ENCODE data around the gene CACNA1F.

CACNA1F gene

DNA sequence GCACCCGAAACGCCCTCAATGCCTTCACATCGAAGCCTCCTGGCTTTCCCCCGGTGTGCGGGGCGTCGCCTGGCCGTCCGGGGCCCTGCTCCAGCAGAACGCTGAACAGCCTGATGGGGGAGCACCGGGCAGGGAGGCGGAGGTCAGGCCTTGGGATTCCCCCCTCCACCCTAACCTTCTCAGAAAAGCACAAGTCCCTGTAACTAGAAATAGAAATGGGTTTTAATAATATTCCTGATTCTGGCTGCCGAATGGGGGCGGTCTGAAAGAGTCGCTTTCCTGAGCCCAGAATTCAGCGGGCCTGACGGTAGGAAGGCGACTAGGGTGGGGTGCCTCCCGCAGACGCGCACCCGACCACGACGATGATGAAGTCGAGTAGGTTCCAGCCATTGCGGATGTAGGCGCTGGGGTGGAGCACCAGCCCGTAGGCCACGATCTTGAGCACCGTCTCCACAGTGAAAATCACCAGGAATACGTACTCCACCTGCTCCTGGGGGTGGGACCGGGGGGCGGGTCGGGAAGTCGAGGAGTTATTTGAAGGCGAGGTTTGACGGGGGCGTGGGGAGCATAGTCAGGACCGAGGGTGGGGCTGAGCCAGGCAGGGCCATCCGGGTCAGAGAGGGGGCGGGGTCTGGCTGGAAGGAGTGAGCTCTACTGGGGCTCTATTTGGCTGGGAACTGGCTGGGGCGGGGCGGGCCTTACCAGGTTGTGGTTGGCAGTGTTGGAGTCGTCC lies 2.5 kb downstream of the CACNA1F start:
- peak; percentile 35 for DNase-seq (ENCODE audit: low read depth)

DNA sequence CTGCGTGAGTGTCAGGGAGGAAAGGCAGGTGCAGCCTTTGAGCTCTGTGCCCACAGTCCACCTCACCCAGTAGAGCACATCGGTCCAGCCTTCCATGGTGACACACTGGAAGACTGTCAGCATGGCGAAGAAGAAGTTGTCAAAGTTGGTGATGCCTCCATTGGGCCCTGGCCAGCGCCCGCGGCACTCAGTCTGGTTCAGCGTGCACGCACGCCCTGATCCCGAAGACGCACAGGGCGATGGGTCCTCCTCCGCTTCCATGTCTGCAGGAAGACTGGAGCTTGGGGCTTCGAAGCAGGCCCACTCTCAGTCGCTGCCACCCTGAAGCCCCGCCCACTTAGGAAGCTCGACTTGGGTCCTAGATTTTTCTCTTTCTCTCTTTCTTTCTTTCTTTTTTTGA lies 5.0 kb downstream of the CACNA1F start:
- no peak for DNase-seq (ENCODE audit: low read depth)

DNA sequence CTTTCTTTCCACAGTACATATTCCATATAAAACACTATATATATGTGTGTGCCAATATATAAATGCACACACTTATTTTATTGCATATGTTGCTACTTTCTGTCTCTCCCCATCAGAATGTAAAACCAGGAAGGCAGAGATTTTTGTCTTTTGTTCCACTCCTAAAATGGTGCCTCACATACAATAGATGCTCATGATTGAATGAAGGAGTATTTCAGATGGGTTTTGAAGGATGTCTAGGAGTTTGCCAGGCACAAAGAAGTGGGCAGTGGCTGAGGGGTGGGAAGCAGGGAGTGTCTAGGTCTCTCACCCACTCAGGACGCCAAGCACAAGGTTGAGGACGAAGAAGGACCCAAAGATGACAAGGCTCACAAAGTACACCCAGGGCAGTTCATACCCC lies 5.4 kb downstream of the CACNA1F start:
- DNase-seq (ENCODE audit: low read depth) = no peak

DNA sequence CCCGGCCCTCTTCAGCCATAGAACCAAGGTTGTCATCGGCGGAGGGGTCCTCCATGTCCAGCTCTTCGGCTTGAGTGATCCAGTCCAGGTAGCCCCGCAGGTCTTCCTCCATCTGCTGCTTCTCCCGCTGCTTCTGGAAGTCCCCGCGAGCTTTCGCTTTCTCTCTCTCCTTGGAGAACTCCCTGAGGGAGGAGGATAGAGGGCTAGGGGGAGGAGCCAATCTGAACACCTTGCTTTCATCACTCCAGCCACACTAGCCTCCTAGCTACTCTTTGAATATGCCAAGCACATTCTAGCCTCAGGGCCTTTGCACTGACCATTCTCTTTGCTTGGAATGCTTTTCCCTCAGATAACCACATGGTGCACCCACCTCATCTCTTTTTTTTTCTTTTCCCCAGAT lies 6.2 kb downstream of the CACNA1F start:
- DNase-seq (ENCODE audit: low read depth) = no peak

DNA sequence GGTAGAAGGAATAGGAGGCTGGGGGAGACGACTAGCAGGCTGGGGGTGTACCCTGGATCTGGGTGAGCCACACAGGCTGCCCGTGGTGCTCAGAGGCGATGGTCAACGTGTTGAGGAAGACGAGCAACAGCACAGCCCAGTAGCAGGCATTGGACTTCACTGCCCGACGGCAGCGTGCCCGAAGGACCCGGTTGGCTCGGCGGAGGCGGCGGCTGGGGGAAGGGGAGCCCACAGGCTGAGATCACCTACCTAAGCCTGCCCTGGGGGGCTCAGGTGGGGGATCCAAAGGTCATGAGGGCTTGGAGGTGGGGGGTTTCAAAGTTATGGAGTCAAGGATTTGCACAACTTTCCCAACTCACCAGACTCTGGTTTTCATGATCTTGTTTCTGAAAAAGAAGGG lies 7.3 kb downstream of the CACNA1F start:
- DNase-seq (ENCODE audit: low read depth) = no peak

DNA sequence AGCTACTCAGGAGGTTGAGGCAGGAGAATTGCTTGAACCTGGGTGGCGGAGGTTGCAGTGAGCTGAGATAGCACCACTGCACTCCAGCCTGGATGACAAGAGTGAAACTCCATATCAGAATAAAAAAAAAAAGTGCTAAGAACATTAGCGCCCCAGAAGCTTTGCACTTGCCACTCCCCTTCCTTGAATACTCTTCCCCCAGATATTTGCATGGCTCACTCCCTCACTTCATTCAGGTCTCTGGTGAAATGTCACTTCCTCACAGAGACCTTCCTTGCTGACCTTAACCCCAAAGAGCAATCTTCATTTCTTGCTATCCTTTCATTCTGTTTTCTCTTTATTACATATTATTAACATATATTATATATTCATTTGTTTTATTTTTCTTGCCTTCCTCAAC lies 11.3 kb downstream of the CACNA1F start:
- DNase-seq (ENCODE audit: low read depth) = no peak

DNA sequence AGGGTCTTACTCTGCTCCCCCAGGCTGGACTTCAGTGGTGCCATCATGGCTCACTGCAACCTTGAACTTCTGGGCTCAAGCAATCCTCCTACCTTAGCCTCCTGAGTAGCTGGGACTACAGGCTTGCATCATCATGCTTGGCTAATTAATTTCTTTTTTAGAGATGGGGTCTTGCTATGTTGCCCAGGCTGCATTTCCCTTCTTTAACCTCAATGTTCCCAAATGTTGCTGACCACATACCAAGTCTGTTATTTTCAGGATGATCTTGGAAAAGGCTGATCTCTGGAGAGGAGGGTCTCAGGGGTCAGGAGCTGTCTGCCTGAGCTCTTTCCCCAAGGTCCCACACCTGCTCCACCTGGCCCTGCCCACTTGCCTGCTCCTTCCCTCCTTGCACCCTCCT lies 13.0 kb downstream of the CACNA1F start:
- no peak for DNase-seq (ENCODE audit: low read depth)

DNA sequence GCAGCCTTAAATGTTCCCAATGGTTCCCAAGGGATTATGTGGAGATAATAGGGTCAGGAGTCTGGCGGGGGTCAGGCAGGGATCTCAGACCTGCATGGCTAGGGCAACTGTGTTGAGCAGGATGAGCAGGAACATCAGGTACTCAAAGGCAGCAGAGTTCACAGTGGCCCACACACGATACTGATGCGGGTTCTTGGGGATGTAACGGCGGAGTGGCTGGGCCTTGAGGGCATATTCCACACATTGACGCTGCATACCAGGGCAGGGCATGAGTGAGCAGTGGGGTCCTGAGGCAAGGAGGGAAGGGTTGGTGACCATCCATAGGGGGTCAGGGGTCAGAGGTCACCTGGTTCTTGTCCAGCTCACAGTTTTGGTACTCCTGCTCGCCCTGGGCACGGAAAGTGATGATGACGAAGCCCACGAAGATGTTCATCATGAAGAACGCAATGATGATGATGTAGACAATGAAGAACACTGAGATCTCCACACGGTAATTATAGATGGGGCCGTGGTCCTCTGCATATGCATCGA lies 18.1 kb downstream of the CACNA1F start:
- DNase-seq (ENCODE audit: low read depth) = no peak

DNA sequence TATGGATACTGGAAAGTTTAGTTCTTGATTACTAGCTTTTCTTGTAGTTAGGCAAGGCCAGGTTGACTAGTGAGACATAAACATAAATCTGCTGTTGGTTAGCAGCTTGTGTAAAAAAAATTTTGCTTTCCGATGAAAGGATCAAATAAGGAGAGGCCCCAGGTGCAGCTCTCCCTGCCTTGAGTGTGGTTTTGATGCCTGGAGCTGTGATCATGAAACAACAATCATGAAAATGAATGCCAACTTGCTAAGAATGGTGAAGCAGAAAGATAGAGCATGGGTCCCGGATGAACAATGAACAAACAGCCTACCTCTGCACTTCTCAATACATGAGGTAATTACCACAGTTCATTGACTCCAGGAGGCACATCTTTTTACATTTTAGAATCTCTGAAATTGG lies 18.7 kb downstream of the CACNA1F start:
- DNase-seq (ENCODE audit: low read depth) = no peak

DNA sequence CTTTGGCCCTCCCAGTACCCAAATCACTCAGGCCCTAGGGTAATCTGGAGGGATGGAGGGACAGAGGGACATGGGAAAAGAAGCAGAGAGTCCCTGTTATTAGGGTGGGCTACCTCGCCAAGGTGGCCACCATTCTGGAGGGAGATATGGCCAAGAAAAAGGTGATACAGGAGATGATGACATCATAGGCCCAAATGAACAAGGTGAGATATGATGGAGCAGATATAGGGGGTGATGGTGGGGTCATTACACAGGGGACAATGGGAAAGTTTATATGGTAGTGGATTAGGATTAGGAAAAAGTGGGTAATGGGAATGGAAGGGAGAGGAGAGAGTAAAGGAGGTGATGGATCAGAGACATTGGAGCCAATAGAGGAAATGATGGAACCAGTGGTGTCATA lies 20.3 kb downstream of the CACNA1F start:
- DNase-seq (ENCODE audit: low read depth) = no peak

DNA sequence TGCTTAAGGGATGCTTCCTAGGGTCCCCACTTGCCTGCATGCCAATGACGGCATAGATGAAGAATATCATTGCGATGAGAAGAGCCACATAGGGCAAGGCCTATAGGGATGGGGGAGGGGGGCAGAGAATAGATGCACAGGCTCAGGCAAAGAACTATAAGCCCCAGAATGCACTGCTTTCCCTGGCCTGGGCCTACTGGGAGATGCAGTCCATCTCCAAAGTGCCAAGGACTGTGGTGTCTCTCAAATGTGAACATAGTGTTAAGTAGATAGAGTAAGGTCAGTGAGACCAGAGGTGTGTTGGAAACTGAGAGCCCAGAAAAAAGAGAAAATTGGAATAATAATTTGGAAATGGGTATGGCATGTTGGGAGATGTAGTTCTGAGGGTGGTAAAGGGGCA lies 20.9 kb downstream of the CACNA1F start:
- no peak for DNase-seq (ENCODE audit: low read depth)

DNA sequence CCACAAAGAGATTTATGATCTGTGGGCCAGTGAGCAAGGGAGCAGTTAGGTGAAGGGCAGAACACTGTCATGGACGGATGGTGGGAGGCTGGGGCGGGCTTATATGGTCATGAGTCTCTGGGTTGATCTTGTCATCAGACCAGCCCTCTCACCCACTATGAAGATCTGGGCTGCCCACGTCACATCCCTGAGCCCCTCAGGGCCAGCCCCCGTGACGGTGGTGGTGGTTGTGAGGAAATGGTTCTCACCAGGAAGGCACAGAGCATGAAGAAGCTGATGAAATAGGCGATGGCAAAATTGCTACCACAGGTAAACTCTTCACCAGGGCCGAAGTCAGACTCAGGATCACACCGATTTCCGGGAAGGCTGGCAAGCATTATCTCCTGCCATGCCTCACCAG lies 22.1 kb downstream of the CACNA1F start:
- no peak for DNase-seq (ENCODE audit: low read depth)

DNA sequence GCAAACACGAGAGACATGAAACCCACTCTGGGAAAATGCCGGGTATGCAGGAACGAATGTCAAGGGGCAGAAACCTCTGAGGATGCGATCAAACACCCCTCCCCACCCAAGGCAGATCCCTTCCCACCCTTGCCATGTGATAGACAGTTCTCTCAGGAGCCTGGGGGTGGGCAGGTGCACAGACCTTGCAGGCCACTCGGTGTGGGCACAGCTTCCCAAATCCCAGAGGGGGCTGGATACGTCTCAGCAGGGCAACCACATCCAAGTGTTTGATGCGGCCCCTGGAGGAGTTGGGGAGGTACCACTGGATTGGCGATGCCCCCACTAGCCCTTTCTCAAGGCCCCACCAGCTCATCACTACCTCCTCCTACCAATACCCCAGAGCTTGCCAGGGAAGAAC lies 22.7 kb downstream of the CACNA1F start:
- DNase-seq (ENCODE audit: low read depth) = no peak

DNA sequence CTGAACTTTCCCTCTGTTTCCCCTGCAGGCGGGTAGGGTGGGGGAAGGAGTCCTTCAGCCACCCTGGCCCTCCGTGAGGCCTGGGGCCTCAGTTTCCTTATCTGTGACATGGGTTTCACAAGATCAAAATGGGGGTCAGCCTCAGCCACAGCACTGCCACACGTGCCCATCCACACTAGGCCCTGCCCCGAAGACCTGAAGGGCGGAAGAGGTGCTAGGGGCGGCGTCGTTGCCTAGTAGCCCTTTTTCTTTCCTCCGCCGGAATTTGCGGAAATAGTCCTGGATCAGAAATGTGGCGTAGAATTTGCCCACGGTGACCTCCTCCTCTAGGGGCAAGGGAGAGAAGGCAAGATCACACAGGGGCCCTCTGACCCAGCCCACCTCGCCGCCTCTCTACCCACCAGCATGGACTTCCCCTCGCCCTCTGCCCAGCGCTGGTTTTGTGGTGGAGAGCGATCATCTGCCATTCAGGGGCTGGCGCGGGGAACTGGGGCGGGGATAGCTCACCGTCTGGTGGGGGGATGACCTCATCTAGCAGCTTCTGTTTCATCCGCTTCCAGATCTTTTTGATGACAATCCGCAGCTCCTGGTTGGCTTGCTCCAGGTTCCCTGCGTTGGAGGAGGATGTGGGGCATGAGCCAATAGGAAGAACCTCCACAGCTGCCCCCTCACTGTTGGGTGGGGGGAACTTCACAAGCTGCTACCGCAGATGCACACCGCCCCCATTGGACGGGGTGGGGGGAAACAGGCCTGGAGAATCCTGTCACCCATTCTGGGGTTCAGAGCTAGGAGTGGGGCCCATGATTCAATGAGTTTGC lies 23.5 kb downstream of the CACNA1F start:
- DNase-seq (ENCODE audit: low read depth) = no peak

DNA sequence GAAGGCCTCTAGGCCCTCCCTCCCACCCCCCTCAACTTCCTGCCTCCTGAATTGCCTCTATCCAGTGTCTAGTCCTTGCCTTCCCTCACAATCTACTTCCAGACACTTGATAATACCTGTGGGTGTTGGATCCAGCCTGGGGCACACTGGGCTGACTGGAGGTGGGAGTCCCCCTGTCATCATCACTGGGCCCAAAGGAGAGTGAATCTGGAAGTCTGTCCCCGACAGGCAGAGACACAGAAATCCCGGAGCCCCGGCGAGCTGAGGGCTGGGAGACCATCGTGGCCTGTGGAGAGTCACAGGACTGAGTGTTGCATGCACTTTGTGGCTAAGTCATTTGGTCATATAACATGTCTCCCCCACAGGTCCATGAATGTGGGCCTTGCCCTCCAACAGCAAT lies 24.7 kb downstream of the CACNA1F start:
- DNase-seq (ENCODE audit: low read depth) = no peak

DNA sequence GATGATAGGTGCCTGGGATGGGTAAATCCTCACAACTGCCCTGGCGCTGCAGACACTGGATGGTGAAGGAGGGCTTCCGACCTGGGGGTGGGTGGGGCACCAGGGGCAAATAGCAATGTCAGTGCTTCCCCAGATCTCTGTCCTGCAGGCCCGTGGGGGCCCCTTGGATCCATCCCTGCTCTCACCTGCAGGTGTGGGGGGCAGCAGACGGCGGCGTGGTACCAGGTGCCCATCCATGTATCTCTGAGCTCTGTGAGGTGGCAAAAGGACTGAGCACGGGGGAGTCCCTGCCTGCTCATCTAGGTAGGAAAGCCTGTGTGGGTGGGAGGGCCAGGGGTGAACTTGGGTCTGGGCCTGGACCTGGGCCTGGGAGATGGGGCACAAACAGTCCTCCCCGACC lies 26.6 kb downstream of the CACNA1F start:
- DNase-seq (ENCODE audit: low read depth) = no peak

DNA sequence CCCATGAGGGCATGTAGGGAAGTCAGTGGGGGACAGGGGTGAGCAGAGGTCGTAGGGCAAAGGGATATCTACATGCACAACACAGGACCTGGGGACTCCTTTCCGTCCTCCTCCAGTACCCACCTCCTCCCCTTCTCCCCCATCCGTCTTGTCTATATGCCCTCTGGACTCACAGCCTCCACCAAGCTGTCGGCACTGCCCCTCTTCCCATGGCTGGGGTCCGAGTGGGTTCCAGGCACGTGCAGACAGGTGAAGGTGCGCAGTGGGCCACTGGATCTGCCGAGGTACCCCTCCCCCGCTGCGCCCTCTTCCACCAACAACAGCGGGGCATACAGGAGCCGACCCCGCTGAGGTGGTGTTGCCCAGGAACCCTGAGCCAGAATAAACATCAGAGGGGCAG lies 27.7 kb downstream of the CACNA1F start:
- no peak for DNase-seq (ENCODE audit: low read depth)

DNA sequence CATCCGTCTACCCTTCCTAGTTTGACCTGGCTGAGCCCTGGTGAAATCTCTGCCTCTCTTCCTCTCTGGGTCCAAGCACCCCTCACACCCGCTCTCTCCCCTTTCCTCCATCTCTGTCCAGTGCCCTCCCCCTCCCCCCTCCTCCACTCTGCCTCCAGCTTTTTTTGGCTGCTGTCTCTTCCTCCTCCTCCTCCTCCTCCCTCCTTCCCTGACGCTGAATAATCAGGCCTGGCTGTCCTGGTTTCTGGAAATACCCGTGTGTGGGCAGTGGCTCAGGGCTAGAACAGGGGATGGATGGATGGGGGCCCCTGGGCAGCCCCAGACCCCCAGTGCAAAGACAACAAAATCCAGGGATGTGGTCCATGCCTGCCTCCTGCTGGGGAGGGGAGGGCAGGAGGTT lies 28.4 kb downstream of the CACNA1F start:
- no peak for DNase-seq (ENCODE audit: low read depth)

DNA sequence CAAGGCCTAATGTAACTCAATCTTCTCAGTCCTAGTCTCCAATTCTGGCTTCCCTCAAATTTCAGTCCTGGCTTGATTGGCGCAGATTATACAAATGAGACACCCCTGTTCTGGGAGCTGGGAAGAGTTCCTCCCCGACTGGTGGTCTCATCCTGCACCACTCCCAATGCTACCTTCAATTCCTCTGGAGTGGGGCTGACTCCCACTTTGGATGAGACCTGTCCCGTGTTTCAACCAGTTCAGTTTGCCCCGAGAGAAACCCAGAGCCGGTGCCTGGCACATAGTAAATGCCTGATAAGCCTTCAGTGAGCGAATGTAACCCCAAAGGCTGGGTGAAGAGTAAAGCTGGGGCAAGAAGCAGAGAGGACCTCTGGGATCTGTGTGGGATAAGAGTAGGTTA lies 29.1 kb downstream of the CACNA1F start:
- no peak for DNase-seq (ENCODE audit: low read depth)

DNA sequence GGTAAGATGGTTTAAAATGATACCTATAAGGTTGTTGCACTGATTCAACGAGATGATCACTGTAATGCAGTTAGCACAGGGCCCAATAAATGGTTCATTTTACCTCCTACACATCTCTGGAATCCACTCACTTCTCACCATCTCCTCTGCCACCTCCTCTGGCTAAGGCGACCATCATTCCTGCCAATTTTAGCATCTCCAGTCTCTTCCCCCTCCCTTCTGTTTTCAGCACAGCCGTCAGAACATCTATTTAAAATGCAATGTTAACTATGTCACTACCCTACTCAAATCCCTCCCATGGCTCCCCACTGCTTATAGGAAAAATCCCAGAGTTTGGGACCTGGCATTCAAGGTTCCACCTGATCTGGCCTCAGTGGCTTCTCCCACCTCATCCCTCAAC lies 29.6 kb downstream of the CACNA1F start:
- DNase-seq (ENCODE audit: low read depth) = no peak

DNA sequence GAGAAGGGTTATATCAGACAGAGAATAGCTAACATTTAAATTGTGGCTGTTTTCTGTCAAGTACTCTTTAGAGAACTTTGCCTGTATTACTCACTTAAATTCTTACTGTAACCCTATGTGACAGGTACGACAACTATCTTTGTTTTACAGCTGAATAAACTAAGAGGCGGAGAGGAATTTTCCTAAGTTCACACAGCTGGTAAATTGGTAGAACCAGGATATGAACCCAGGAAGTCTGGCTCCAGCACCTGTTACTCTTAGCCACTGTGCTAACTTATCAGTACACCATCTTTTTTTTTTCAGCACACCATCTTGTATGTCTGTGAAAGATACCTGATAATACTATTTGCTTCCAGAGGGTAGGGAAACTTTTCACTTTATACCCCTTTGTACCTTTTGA lies 31.1 kb downstream of the CACNA1F start:
- no peak for DNase-seq (ENCODE audit: low read depth)

DNA sequence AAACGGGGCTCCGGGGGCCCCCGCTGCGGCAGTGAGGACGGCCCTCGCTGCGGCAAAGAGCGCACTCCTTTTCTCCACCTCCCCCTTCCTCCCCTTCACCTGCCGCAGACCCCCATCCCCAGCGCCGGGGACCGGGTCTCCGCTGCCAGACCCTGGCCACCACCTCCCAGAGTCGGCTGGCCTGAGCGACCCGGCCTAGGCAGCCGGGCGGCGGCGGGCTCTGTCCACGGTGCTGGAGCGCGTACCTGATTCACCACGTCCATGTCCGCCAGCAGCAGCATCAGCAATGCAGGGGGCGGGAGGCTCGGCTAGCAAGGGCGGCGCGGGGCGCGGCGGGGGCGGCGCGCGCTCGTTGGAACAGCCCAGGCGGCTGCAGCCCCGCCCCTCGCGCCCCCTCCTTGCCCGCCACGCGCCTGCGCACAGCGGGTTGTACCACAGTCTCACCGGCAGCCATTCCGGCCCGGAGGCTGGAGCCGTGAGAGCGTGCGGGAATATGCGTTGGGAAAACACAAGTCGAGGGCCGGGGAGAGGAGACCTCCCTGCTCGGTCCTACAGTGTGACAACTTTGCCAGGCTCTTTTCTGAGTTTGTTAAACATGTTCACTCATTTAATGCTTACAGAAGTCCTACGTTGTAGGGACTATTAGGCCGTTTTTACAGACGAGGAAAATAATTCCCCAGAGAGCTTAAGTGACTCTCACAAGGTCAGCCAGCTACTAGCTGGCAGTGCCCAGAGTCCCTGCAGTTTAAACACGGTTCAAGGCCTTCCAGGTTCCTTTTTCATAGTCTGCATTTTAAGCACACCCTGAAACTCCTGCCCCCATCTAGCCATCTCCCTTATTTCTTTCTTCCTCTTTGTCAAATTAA lies 33.0 kb downstream of the CACNA1F start, which contains the start of gene SYP:
Gene SYP, minus strand, starts transcription at position 288 of the 866 bp plus-strand sequence. Its CDS starts 7 bp downstream, at position 281.
- peak; percentile 79 for DNase-seq (ENCODE audit: low read depth)

DNA sequence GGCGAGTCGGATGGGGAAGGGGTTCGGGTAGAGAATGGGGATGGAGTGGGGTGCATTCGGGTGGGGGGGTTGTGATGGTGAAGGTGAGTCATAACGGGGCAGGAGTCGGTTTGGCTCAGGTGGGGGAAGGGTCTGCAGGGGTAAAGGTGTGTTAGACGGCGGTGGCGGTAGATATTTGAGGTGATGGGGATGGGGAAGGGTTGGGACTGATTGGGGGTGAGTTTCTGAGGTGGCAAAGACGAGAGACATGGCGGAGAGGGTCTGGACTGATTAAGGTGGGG lies 33.9 kb downstream of the CACNA1F start:
- no peak for DNase-seq (ENCODE audit: low read depth)

Data from activated T-cell treated with anti-CD3 and anti-CD28 coated beads for 24 hours (primary cell).